ENCODE results near the gene GPR157. TPM values are rescaled to one million over a fixed set of nuclear protein-coding genes. Genes with fewer than 3 reads are reported as not detected.
"Not testable (repeated sequence)": the region's sequence is repeated elsewhere in the genome, so short reads cannot be mapped to it uniquely, and the experiment has no call there.

The GPR157 gene
- total RNA-seq, 1 donor from 2014 or later: 4.3 TPM

DNA sequence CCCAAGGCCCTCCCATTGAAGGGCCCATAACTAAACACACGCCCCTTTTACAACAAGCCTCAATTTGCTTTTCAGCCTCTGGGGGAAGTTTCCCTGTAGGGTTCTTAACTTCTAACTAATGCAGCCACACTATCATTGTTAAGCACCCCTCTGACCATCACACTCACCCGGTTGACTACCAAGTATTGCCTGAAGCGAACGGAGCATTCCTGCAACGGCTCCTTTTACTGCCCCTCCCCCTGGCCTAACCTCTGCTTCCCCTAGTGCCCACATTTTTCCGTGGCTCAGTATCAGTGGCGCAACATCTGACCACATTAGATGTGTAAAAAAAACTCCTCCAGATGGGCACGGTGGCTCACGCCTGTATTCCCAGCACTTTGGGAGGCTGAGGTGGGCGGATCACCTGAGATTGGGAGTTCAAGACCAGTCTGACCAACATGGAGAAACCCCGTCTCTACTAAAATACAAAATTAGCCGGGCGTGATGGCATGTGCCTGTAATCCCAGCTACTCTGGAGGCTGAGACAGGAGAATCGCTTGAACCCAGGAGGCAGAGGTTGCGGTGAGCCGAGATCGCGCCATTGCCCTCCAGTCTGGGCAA lies 34.8 kb downstream of the GPR157 start:
- intact Hi-C loops (cut with micrococcal nuclease): not testable (repeated sequence)

DNA sequence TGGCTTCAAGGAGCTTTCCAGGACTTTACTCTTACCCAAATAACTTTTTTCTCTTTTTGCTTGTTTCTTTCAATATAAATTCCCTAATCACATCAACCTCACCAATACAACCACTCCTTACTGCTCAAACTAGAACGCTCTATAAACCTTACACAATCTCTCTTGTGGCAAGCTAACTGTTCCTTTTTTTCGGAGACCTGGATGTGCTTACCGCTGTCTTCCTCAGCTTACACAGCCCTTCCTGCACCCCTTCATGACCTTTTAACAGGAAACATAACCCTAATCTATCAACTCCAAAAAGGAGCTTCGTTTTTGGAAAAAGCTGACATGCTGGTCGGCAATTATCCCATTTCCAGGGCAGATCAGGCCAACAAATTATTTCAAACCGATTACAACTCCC lies 35.3 kb downstream of the GPR157 start:
- intact Hi-C loops (cut with micrococcal nuclease): no loop called here

DNA sequence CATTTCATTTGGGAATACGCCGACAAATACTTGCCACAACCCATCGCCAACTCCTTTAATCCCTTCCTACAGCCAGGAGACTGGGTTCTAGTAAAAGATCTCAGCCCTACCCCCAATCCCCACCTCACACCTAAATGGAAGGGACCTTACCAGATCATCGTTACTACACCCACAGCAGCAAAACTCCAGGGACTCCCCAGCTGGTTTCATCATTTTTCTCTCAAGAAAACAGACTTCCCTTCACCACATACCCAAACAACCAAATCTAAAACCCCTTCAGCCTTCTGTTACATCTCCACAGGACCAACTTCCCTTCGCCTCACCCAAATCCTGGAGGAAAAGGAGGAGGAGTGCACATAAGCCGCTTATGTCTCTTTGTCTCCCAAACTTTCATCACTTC lies 35.8 kb downstream of the GPR157 start:
- intact Hi-C loops (cut with micrococcal nuclease): no loop called here

DNA sequence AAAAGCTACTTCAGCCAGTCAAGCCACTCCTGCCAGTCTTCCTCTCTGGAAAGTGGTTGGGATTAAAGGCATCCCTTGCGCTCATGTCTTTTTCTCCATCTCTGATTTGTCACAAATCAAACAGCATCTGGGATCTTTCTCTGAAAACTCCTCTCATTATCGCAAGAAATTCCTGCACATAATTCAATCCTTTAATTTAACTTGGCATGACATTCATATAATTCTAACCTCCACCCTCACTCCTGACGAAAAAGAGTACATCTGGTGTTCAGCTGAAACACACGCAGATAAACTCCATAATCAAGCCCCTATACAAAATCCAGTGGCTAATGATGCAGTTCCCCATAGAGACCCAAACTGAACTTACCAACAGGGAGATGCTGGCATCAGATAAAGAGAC lies 40.1 kb downstream of the GPR157 start:
- intact Hi-C loops (cut with micrococcal nuclease): no loop called here

DNA sequence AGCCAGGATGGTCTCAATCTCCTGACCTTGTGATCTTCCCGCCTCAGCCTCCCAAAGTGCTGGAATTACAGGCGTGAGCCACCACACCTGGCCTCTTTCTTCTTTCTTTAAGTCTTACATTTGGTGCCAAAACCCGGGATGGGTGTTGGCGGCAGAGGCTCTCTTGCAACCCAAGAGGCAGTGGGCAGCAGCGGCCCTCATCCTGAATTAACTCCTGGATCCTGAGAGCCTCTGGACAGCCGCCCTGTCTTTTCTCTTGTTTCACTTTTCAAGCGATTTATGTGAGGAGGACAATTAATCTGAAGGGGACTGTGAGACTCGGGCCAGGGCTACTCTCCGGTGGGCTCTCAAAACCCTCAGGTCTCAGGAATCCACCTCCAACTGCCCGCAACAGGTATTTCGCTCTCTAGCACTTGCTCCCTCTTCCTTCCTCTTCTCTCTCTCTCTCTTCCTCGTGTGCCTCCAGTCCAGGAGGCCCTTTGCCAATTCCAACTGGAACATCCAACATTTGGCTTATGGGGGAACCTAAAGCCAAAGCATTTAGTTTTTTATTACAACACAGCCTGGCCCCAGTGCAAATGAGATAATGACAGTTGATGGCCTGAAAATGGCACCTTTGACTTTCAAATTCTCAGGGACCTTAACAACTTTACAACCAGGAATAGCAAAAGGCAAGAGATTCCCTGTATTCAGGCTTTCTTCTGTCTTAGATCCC lies 41.3 kb downstream of the GPR157 start:
- intact Hi-C loops (cut with micrococcal nuclease): no loop called here

DNA sequence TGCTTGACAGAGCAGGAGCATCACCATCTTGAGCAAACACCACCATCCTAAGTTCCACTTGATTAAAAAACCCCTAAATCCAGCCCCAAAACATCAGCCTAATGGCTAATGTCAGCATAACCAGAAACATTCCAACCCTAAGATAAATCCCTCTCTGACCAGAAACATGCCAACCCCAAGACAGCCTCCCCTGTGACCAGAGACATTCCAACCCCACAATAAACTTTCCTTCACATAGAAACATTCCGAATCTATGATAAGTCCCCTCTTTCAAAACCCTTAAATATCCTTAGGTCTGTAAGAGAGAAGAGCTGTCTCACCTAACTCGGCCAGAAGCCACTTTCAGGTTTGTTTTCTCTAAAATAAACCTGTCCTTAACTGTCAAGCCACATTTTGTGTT lies 42.1 kb downstream of the GPR157 start:
- intact Hi-C loops (cut with micrococcal nuclease): no loop called here

DNA sequence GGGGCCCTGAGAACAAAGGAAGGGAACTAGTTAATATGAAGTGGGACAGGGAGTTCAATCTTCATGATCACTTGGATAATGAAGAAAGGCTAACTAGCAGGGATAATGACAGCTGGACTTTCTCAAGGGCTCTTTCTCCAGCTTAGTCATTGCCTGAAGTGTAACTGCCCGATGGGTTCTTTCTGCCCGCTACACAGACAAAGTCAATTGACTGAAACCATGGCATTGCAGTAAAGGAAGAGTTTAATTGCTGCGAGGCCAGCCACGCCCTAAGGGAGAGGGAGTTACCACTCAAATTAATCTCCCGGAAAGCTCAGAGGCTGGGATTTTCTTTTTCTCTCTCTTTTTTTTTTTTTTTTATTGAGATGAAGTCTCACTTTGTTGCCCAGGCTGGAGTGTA lies 42.9 kb downstream of the GPR157 start:
- intact Hi-C loops (cut with micrococcal nuclease): no loop called here

DNA sequence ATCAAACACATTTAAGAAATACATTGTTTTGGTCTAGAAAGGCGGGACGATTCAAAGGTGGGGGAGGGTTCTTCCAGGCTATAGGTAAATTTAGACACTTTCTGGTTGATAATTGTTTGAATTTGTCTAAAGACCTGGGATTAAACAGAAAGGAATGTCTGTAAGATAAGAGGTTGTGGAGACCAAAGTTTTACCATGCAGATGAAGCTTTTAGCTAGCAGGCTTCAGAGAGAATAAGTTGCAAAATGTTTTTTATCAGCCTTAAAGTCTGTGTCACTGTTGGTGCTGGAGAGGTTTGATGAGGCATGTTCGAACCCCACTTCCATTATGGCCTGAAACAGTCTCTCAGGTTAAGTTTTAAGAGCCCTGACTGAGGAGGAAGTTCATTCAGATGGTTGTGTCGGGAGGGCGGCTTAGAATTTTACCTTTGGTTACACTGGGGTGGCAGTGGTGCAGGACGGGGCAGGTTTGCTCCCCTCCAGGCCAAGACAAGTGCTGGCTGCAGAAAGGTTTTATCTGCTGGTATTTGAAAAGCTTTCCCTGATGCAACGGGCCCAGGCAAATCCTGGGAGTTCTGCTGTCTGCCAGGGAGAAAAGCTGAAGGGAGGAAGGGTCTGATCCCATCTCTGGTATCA lies 43.5 kb downstream of the GPR157 start:
- intact Hi-C loops (cut with micrococcal nuclease): no loop called here

DNA sequence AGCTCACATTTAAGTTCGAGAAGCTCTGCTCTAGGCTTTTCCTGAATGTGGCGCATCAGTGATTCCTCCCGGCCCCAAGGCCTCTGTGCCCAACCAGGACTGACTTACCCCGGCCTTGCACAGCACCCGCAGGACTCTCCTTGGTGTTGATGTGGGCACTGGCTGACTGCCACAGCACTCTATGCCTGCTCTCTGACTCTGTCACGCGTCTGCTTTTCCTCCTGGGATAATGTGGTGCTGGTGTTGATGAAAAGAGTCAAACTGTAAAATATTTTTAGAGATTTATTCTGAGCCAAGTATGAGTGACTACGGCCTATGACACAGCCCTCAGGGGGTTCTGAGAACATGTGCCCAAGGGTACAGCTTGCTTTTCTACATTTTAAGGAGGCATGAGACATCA lies 44.0 kb downstream of the GPR157 start:
- intact Hi-C loops (cut with micrococcal nuclease): no loop called here

DNA sequence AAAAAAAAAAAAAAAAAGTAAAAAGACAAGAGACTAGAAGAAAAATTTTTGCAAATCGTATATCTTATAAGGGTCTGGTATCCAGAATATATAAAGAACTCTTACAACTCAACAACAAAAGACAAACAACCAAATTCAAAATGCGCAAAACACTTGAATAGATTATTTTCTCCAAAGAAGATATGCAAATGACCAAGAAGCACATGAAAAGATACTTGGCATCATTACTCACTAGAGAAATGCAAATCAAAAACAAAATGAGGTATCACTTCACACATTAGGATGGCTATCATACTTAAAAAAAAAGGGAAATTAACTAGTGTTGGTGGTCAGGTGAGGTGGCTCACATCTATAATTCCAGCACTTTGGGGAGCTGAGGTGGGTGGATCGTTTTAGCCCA lies 47.4 kb downstream of the GPR157 start:
- intact Hi-C loops (cut with micrococcal nuclease): no loop called here

DNA sequence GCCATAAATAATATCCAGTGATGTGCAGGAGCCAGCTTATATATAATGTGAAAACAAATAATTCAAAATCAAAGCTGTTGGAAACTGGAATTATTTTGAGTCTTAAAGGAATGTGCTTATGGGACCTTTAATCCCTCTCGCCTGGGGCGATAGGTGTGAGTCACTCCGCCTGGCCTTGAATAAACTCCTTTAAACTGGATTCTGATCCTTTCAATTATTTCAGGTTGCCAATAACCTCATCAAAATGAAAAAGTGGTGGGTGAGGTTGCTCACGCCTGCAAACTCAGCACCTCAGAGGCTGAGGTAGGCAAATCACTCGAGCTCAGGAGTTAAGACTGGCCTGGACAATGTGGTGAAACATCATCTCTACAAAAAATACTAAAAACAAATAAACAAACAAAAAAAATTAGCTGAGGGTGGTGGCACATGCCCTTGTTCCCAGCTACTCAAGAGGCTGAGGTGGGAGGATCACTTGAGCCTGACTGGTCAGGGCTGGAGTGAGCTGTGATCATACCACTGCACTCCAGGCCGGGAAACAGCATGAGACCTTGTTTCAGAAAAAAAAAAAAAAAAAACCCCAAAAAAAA lies 48.1 kb downstream of the GPR157 start:
- intact Hi-C loops (cut with micrococcal nuclease): no loop called here

DNA sequence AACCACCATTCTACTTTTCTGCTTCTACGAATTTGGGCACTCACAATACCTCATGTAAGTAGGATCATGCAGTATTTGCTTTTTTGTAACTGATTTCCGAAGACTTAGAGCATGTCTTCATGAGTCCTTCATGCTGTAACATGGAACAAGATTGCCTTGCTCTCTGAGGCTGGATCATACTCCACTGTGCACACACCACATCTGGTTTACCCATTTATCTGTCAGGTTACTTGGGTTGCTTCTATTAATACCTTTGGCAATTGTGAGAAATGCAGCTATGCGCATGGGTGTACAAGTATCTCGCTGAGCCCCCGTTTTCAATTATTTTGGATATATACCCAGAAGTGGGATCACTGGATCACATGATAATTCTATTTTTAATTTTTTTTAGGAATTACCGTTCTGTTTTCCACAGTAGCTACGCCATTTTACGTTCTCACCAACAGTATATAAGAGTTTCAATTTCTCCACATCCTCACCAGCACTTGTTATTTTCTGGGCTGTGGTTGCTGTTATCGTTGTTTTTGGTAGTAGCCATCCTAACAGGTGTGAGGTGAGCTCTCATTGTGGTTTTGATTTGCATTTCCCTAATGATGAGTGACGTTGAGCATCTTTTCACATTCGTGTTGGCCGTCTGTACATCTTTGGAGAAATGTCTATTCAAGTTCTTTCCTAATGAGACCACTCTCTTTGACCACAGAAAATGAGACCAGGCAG lies 48.8 kb downstream of the GPR157 start:
- intact Hi-C loops (cut with micrococcal nuclease): no loop called here

DNA sequence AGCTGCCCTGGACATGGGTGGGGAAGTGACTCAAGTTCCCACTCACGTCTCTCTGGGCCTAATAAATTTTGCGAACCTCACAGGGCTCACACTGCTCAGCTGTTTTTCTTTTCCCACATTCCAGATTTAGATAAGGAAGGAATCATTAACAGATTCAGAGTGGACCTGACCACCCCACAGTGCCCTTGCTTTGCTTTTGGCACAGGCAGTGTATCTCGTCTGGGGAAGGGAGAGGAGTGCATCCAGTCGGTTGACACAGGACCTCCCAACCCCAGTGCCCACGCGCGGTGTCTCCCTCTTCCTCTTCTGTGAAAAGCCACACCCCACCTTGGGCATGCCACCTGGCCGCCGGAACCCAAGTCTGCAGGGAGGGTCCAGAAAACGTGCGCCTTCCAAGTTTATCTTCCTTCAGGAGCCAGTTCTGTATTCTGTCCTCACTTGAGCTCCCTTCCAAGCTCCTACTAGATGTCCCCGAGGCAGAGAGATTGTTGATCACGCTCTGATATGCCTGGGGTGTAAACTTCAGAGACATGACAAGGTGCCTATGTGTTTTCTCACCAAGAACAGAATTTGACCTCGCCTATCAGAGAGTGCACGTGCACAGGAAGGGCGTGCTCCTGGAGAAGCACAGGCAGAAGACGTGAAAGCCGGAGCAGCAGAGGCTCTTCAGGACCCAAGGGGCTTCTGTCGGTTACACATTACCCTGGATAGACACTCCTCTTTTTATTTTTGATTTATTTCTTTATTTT lies 50.0 kb downstream of the GPR157 start:
- intact Hi-C loops (cut with micrococcal nuclease): no loop called here

DNA sequence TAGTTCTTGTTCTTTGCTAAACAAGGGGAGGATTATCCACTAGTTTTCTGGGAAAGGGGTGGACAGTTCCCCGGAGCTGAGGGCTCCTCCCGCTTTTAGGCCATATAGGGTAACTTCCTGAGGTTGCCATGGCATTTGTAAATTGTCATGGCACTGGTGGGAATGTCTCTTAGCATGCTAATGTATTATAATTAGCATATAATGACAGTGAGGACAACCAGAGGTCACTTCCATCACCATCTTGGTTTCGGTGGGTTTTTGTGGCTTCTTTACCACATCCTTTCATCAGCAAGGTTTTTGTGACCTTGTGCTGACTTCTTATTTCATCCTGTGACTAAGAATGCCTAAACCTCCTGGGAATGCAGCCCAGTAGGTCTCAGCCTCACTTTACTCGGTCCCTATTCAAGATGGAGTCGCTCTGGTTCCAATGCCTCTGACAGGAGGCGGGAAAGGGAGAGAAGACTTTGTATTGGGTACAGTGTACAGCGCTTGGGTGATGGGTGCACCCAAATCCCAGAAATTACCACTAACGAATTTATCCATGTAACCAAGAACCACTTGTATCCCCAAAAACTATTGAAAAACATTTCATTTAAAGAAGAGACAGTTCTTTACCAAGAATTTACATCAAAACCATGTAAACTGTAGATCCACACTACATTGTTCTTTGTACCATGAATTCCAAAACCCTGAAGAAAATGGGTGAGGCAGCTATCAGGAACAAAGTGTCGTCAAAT lies 50.7 kb downstream of the GPR157 start:
- intact Hi-C loops (cut with micrococcal nuclease): no loop called here

DNA sequence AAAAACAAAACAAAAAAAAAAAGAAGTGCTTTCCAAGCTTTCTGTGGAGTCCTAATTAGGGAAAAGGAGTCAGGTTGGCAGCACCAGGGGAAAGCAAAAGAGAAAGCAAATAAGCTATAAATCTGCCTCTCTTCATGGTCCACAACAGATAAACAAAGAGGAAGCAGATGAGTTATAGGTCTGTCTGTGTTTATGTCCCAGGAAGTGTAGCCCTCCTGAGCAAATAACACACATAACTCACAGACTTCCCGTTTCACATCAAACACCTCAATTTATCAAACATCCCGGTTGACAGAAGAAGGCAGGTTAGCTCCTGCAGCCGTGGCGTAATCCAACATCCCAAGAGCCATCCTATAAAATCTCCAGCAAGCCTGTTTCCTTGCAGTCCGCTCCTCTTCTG lies 53.9 kb downstream of the GPR157 start:
- intact Hi-C loops (cut with micrococcal nuclease): no loop called here

DNA sequence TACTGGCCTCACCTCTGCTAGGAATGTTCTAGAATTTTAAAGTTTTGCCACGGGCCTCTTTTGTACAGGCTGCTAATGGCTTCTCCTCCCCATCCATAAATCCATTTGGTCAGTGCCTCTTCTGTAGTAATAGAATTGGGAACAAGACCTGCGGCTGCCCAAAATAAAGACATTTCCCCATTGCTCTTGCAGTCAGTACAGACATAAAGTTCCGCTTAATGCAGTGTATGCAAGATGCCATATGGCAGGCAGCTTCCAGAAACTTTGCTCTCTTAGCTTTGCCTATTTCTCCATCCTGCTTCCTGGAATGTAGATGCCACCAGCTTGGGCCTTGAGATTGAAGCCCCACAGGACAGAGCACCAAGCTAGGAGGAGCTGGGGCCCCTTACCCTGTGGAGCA lies 55.8 kb downstream of the GPR157 start:
- intact Hi-C loops (cut with micrococcal nuclease): no loop called here

DNA sequence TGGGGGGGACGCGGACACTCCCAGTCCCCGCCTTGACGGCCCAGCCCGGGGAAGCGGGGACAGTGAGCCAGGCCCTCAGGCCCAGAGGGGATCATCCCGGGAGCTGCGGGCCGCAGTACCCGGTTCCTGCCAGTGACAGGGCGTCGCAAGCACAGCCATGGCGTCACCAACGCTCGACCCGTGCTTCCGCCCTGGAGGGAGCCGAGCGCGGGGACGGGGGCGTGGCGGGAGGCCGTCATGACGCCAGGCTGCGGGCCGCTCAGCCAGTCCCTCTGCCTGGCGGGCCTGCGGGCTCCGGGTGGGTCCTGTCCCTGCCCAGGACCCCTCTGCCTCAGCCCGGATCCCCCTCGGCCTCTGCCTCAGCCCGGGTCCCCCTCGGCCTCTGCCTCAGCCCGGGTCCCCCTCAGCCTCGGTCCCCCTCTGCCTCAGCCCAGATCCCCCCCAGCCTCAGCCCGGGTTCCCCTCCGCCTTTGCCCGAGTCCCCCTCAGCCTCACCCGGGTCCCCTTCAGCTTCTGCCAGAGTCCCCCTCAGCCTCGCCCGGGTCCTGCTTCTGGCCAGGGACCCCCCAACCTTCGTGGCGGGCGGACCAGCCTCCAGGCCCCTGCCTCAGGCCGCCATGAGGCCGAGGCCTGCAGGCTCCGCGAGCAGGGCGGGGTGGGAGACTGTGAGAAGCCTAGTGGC lies 57.2 kb downstream of the GPR157 start:
- intact Hi-C loops (cut with micrococcal nuclease): no loop called here

DNA sequence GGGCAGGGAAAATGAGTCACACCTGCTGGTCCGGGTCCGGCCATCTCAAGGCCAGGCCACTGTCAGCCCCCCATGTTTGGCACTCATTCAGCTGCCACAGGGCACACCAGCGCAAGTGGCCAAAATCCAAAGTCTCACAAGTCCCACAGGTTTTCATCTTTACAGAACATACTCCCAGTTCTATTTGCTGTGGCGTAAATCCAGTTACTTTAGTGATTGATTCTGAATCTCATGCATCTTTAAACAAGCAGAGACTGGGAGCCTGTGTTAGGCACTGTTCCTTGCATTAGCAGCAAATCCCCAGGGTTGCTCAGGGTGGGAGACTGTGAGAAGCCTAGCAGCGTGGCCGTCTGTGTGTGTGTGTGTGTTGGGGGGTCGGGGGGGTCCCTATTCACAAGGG lies 58.4 kb downstream of the GPR157 start:
- intact Hi-C loops (cut with micrococcal nuclease): no loop called here

DNA sequence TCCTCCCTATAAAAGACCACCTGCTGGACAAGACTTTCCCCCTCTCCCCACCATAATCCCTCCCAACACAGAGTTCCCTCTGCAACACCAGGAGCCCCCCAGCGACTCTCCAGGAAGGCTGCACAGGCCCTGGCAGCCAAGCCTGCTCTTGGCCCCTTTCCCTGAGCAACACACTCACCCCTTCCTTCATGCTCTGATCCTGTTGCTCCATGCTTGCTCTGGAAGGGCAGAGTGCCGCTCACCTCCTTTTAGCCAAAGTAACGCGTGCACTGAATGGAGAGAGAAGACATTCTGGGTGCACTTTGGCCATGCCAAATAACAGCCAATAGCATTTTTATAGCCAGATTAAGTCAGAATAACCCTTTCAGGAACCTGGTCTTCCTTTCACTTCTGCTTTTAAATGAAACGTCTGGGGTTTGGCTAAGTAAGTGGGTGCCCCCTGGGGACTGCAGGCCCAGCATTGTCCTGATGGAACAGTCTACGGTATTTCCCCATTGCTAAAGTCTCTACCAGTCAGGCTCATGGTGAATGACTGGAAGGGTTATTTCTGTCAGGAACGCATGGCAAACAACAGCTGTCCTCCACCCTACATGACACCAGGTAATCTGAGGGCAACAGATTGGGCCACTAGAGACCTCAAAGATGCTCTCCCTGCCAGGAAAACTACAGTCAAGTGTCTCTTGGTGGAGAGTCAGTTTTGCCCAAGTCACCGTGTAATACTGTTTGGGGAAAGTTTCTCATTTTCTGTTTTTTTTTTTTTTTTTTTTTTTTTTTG lies 59.4 kb downstream of the GPR157 start, which contains the start of gene SLC2A5:
TSS of gene SLC2A5 (minus strand) at position 310 of the 775 bp plus-strand sequence. CDS start at position 211, 99 bp downstream.
- intact Hi-C loops (cut with micrococcal nuclease): no loop called here
